Omental fat pad (tissue), 4 donors: Measurements from ENCODE around the gene FBXO41. TPM values are rescaled to one million over a fixed set of nuclear protein-coding genes. Genes with fewer than 3 reads are reported as not detected.

ENCODE experiments used
- ATAC-seq: fragments of 150-250 bp; one replicate; pipeline ENCODE4 v1.9.1; 2016; ENCODE audit warnings: mild to moderate bottlenecking, moderate library complexity; ENCODE audit not compliant: low FRiP score
- DNase-seq: peaks from one replicate; pipeline ENCODE4 v3.0.0-alpha.2; 2019; ENCODE audit warnings: low spot score
- total RNA-seq, 4 donors: library from RNA; depleted of rRNA; stranded (reverse); fragments of >200 nt; gene quantifications; one replicate each; pipeline ENCODE4 v1.1.0, GENCODE V29; 2016
- TF ChIP-seq, protein P1 (sequence below), 3 donors: fragments of 450-650 bp; IDR thresholded peaks; one replicate each; pipeline ENCODE4 v1.5.1; 2016 to 2017; ENCODE audit warnings: antibody characterized with exemption in 3 of 3, mild to moderate bottlenecking in 3 of 3, moderate library complexity in 2 of 3

FBXO41 gene
- total RNA-seq, 4 donors from 2014 or later, result 1.1 to 3.1 (median 2.0) TPM

GRCh38 chr2:73307720-73308119 lies 23.4 kb upstream of the FBXO41 start:
- DNase-seq (no peak), ATAC-seq (no peak)
- TF ChIP-seq, protein P1, sequence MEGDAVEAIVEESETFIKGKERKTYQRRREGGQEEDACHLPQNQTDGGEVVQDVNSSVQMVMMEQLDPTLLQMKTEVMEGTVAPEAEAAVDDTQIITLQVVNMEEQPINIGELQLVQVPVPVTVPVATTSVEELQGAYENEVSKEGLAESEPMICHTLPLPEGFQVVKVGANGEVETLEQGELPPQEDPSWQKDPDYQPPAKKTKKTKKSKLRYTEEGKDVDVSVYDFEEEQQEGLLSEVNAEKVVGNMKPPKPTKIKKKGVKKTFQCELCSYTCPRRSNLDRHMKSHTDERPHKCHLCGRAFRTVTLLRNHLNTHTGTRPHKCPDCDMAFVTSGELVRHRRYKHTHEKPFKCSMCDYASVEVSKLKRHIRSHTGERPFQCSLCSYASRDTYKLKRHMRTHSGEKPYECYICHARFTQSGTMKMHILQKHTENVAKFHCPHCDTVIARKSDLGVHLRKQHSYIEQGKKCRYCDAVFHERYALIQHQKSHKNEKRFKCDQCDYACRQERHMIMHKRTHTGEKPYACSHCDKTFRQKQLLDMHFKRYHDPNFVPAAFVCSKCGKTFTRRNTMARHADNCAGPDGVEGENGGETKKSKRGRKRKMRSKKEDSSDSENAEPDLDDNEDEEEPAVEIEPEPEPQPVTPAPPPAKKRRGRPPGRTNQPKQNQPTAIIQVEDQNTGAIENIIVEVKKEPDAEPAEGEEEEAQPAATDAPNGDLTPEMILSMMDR (IDR thresholded peaks at IDR 0.05), result no peak

DNA sequence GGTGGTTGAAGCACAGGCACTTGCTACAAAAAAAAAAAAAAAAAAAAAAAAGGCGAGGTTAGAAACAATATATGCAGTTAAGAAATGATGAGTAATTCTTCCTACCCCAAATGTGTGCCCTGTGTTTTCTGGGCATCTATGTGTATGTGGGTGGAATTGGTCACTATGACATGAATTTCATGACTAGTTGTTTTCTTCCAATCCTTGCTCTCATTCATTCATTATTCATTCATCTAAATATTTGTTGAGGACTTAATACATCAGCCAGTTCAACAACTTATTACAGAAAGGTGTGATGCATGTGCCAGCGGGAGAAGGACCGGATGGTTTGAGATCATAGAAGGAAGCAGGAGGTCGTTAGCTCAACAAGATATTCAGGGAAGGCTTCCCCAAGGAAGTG lies 17.4 kb upstream of the FBXO41 start:
- DNase-seq (no peak), ATAC-seq (no peak)
- TF ChIP-seq, protein P1 (IDR thresholded peaks at IDR 0.05), result no peak

DNA sequence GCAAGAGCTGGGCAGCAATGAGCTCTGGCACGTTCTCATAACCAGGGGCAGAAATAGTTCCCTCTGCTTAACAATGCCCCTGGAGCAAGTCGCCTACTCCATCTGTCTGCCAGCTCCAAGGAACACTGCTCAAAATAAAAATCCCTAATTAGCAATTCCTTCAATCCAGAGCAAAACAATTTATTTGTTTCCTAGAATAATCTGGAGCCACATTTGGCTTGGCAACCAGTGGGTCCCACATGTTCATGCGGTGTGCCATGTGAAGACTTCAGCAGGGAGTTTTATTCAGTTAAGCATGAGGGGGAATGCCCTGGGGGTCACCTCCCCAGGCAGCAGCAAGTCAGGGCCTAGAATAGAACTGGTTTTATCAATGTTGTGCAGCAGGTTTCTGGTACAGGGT lies 16.6 kb upstream of the FBXO41 start:
- DNase-seq, result no peak
- ATAC-seq, result no peak
- TF ChIP-seq, protein P1 (IDR thresholded peaks at IDR 0.05), result no peak

DNA sequence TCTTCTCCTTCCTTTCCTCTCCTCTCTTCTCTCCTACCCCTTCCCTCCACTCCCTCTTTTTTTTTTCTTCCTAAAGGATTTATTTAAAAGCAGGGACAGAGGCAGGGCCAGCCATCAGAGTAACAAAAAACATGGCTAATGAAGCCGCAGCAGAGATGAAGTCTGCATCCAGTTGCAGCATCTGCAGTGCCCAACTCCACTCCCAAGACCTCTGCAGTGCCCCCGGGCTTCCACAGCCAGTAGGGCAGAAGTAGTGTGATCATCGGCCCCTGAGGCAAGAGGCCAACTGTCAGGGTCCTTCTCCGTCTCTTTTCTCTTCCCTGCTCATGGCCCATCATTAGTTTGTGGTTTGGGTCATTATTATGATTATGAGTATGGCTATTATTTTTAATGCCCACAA lies 13.3 kb upstream of the FBXO41 start:
- DNase-seq, result no peak
- TF ChIP-seq, protein P1 (IDR thresholded peaks at IDR 0.05), result no peak
- no peak for ATAC-seq

GRCh38 chr2:73297151-73297559 lies 12.9 kb upstream of the FBXO41 start:
- ATAC-seq (no peak), DNase-seq (no peak)
- TF ChIP-seq, protein P1 (IDR thresholded peaks at IDR 0.05), result no peak

DNA sequence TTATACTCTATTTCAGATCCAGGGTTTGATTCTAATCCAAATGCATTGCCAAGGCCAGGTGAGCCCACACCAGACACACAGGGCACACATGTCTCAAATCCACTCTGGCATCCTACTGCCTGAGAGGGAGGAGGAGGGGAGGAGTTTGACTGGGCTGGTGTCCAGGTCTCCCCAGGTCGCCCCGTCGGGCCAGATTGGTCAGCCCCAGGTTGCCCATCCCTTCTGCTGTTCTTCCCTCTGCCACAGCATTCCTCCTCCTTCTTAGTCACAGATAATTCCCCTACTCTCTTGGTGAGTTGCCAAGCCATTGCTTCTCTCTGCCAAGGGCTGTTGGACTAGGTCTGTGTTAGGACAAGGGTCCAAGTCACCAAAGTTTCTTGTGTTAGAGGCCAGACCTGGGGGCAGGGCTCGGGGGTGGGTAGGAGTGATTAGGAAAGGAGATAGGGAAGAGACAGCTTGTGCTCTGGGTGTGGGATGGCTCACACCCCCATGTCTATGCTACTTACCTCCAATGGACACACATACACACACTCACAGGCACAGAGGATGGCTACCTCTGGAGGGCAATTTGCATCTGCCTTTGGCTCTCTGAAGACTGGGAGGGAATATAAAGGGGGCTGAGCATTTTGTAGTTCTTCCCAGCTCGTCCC lies 11.6 kb upstream of the FBXO41 start:
- TF ChIP-seq, protein P1 (IDR thresholded peaks at IDR 0.05), result no peak
- DNase-seq (no peak), ATAC-seq (no peak)

- DNase-seq (no peak), ATAC-seq (no peak)
- TF ChIP-seq, protein P1 (IDR thresholded peaks at IDR 0.05), result no peak
Observed at GRCh38 chr2:73294239-73294638, 10.0 kb upstream of the FBXO41 start.
